OCI-LY7 (cell line): ENCODE data around the gene EIPR1. TPM values are rescaled to one million over a fixed set of nuclear protein-coding genes. Genes with fewer than 3 reads are reported as not detected.

Experiments used
- BruUV-seq: library from RNA; stranded (reverse); fragments of 400-500 nt; replicated peaks from 2 replicates; lab custom pipeline; 2021; lab: Mats Ljungman, UMichigan
- CTCF ChIA-PET: fragments of 300-600 bp; sonication (Branson Sonifier 250); formaldehyde crosslinking; loops from one replicate; lab custom pipeline; 2022; ENCODE audit warnings: antibody characterized with exemption; ENCODE audit not compliant: unreplicated experiment; lab: Charles Lee
- POLR2A ChIA-PET: fragments of 300-600 bp; sonication (Branson Sonifier 250); formaldehyde crosslinking; loops from one replicate; lab custom pipeline; 2022; ENCODE audit warnings: antibody characterized with exemption; lab: Charles Lee
- DNase-seq: peaks from one replicate; pipeline ENCODE4 v3.0.0-alpha.2; 2015; ENCODE audit warnings: low spot score
- H2AFZ ChIP-seq: fragments of 200-600 bp; sonication (generic), shearing (Covaris generic); 2 replicates; pipeline ENCODE4 v1.6.1; 2014; ENCODE audit warnings: mild to moderate bottlenecking, antibody characterized with exemption, low read length, moderate library complexity
- H3K27ac ChIP-seq: fragments of 200-600 bp; sonication (generic); 2 replicates; pipeline ENCODE4 v1.5.1; 2014; ENCODE audit warnings: mixed run types, low read depth, mild to moderate bottlenecking, moderate library complexity, low read length, inconsistent platforms; ENCODE audit not compliant: poor library complexity, severe bottlenecking
- H3K36me3 ChIP-seq: fragments of 200-600 bp; sonication (generic); 2 replicates; pipeline ENCODE4 v1.6.1; 2014; ENCODE audit warnings: mild to moderate bottlenecking, antibody characterized with exemption, low read length, moderate library complexity, mixed read lengths; ENCODE audit not compliant: insufficient read depth
- H3K4me1 ChIP-seq: fragments of 200-600 bp; sonication (generic); 2 replicates; pipeline ENCODE4 v1.5.1; 2014; ENCODE audit warnings: mild to moderate bottlenecking, low read length; ENCODE audit not compliant: insufficient read depth, poor library complexity, severe bottlenecking
- H3K4me2 ChIP-seq: fragments of 200-600 bp; sonication (generic); 2 replicates; pipeline ENCODE4 v1.6.1; 2014; ENCODE audit warnings: mild to moderate bottlenecking, low read length
- H3K4me3 ChIP-seq: fragments of 200-600 bp; sonication (generic); 2 replicates; pipeline ENCODE4 v1.5.1; 2014; ENCODE audit warnings: mild to moderate bottlenecking, low read depth, low read length; ENCODE audit not compliant: poor library complexity, severe bottlenecking
- H3K79me2 ChIP-seq: fragments of 200-600 bp; sonication (generic); 2 replicates; pipeline ENCODE4 v1.6.1; 2016; ENCODE audit warnings: low read depth, mild to moderate bottlenecking, low read length, moderate library complexity, mixed read lengths; ENCODE audit not compliant: insufficient read depth
- H3K9me2 ChIP-seq: fragments of 200-600 bp; sonication (generic); 2 replicates; pipeline ENCODE4 v1.6.1; 2016; ENCODE audit warnings: mild to moderate bottlenecking, low read length, mixed read lengths; ENCODE audit not compliant: insufficient read depth
- H3K9me3 ChIP-seq: fragments of 200-600 bp; sonication (generic); 2 replicates; pipeline ENCODE4 v1.6.1; 2014; ENCODE audit warnings: mild to moderate bottlenecking, mixed run types, low read length, mixed read lengths
- H4K20me1 ChIP-seq: fragments of 200-600 bp; sonication (generic); 2 replicates; pipeline ENCODE4 v1.6.1; 2014; ENCODE audit warnings: mild to moderate bottlenecking, antibody characterized with exemption, low read length, moderate library complexity, mixed read lengths; ENCODE audit not compliant: insufficient read depth
- EZH2phosphoT487 ChIP-seq: fragments of 200-600 bp; sonication (generic); IDR thresholded peaks from 2 replicates; pipeline ENCODE4 v1.6.1; 2018; ENCODE audit warnings: low read depth, borderline replicate concordance, mild to moderate bottlenecking, mixed run types, antibody characterized with exemption, low read length, moderate library complexity, mixed read lengths
- intact Hi-C: fragments of 100-400 bp; cut with micrococcal nuclease; formaldehyde crosslinking; loops from one replicate; pipeline ENCODE4 v1.10.0; 2022; ENCODE audit not compliant: unreplicated experiment
- total RNA-seq, 2 experiments: library from RNA; depleted of rRNA in 1 of 2; stranded (reverse); fragments of >200 nt in 1 of 2; shearing (Covaris generic) in 1 of 2; gene quantifications; 2 replicates each; pipeline ENCODE4 v1.2.3, GENCODE V29; 2014 to 2022
- TF ChIP-seq, protein P1 (sequence below): fragments of 200-600 bp; sonication (generic); conservative IDR thresholded peaks from 2 replicates; pipeline ENCODE4 v1.5.1; 2014; ENCODE audit warnings: mild to moderate bottlenecking, antibody characterized with exemption, low read length, moderate library complexity, mixed read lengths

EIPR1 gene
- total RNA-seq, 2 experiments from 2014 or later, result 60.5 to 61.7 TPM

GRCh38 chr2:3236300-3237045 lies 141.1 kb downstream of the EIPR1 start:
- Histone ChIP-seq H3K9me2 (no peaks in the 10 kb centered on the region), H3K36me3 (peaks cover 19% of the 10 kb centered on the region), H3K4me3 (no peak overlapping the region), H4K20me1 (no peaks in the 10 kb centered on the region), H3K79me2 (no peaks in the 10 kb centered on the region), H3K4me1 (peaks cover 12% of the 10 kb centered on the region), H3K27ac (no peak overlapping the region), H3K4me2 (no peak overlapping the region), H3K9me3 (no peaks in the 10 kb centered on the region), H2AFZ (no peak overlapping the region)
- DNase-seq, result no peak
- ChIA-PET POLR2A (interaction anchor here (0.7 kb wide), 1 partner anchor 33 kb away, joined by 3 read pairs; no protein-coding TSS in a partner anchor), CTCF (no interaction called here)
- TF ChIP-seq, protein P1, sequence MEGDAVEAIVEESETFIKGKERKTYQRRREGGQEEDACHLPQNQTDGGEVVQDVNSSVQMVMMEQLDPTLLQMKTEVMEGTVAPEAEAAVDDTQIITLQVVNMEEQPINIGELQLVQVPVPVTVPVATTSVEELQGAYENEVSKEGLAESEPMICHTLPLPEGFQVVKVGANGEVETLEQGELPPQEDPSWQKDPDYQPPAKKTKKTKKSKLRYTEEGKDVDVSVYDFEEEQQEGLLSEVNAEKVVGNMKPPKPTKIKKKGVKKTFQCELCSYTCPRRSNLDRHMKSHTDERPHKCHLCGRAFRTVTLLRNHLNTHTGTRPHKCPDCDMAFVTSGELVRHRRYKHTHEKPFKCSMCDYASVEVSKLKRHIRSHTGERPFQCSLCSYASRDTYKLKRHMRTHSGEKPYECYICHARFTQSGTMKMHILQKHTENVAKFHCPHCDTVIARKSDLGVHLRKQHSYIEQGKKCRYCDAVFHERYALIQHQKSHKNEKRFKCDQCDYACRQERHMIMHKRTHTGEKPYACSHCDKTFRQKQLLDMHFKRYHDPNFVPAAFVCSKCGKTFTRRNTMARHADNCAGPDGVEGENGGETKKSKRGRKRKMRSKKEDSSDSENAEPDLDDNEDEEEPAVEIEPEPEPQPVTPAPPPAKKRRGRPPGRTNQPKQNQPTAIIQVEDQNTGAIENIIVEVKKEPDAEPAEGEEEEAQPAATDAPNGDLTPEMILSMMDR, result no peak
- no peak for TF ChIP-seq EZH2phosphoT487
- no TSS peak for BruUV-seq
- intact Hi-C loops, result no loop called here

DNA sequence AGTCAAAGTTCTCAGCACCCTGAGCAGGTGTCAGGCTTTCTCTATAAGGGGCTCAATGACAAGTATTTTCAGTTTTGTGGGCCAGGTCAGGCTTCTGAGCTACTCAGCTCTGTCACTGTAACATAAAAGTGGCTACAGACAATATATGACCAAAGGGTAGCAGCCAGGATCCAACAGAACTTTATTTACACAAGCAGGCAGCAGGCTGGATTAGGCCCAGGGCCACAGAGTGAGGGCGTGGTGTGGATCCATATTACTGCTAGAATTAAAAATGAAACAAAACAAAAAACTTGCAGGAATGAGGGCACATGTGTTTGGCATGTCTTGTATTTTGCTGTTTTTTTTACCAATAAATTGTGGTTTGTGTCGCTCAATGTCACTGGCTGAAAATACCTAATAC lies 143.7 kb downstream of the EIPR1 start:
- Histone ChIP-seq H3K9me2 (no peaks in the 10 kb centered on the region), H2AFZ (no peak overlapping the region), H3K4me3 (no peak overlapping the region), H3K79me2 (no peaks in the 10 kb centered on the region), H3K4me2 (no peak overlapping the region), H3K27ac (no peak overlapping the region), H3K36me3 (peaks cover 19% of the 10 kb centered on the region), H4K20me1 (no peaks in the 10 kb centered on the region), H3K9me3 (no peaks in the 10 kb centered on the region; the same call in 1 of the 2 replicates), H3K4me1 (peaks cover under 1% of the 10 kb centered on the region)
- BruUV-seq, result no TSS peak
- TF ChIP-seq, protein P1, result no peak
- no peak for TF ChIP-seq EZH2phosphoT487
- ChIA-PET POLR2A (no interaction called here), CTCF (no interaction called here)
- no peak for DNase-seq
- intact Hi-C loops, result no loop called here

DNA sequence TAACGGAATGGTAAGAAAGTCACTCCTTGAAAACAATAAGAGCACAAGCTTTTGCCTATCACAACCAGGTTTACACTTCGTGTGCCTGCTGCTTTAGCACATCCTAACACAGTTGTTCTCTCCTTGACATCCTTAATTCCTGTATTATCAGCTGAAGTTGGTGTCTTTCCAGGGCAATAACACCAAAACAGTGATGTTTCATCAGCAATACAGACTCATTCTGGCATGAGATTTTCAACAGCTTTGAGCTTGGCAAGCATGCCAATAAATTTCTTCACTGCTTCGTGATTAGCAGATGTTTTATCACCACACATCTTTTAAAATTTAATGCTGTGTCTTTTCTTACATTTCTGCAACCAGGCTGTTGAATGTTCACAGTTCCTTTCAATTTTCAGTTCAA lies 148.4 kb downstream of the EIPR1 start:
- ChIA-PET CTCF (no interaction called here), POLR2A (interaction anchor here (1.0 kb wide), 1 partner anchor 12 kb away, joined by 3 read pairs; no protein-coding TSS in a partner anchor)
- H3K9me2 ChIP-seq, result no peaks in the 10 kb centered on the region
- intact Hi-C loops, result no loop called here
- peaks cover 19% of the 10 kb centered on the region for H3K36me3 ChIP-seq
- no peaks in the 10 kb centered on the region for H4K20me1 ChIP-seq
- H3K4me1 ChIP-seq, result no peaks in the 10 kb centered on the region
- no peaks in the 10 kb centered on the region; the same call in 1 of the 2 replicates for H3K9me3 ChIP-seq
- no TSS peak for BruUV-seq
- DNase-seq, result no peak
- H2AFZ ChIP-seq, result no peak overlapping the region
- no peak overlapping the region for H3K27ac ChIP-seq
- H3K4me3 ChIP-seq, result no peak overlapping the region
- TF ChIP-seq, protein P1, result no peak
- no peak overlapping the region for H3K4me2 ChIP-seq
- no peaks in the 10 kb centered on the region for H3K79me2 ChIP-seq
